H9 (cell line): ENCODE results near the gene NTNG2. TPM values are rescaled to one million over a fixed set of nuclear protein-coding genes. Genes with fewer than 3 reads are reported as not detected.

ENCODE experiments used
- DNase-seq: peaks from one replicate; pipeline ENCODE4 v3.0.0-alpha.2; 2017
- H2AFZ ChIP-seq: one replicate; pipeline ENCODE4 v1.6.1; 2013; ENCODE audit warnings: mild to moderate bottlenecking, low read length, control low read depth, moderate library complexity
- H2AK5ac ChIP-seq: 2 replicates; pipeline ENCODE4 v1.6.1; 2013; ENCODE audit warnings: low read length, control low read depth, mixed read lengths; ENCODE audit not compliant: insufficient read length
- H2BK120ac ChIP-seq: one replicate; pipeline ENCODE4 v1.6.1; 2013; ENCODE audit warnings: low read depth, mild to moderate bottlenecking, low read length, control low read depth, inconsistent platforms; ENCODE audit not compliant: poor library complexity, severe bottlenecking
- H2BK12ac ChIP-seq: 2 replicates; pipeline ENCODE4 v1.6.1; 2013; ENCODE audit warnings: low read length, control low read depth, mixed read lengths, low read depth; ENCODE audit not compliant: insufficient read length
- H2BK15ac ChIP-seq: 2 replicates; pipeline ENCODE4 v1.6.1; 2013; ENCODE audit warnings: low read depth, low read length, control low read depth
- H2BK20ac ChIP-seq: one replicate; pipeline ENCODE4 v1.6.1; 2013; ENCODE audit warnings: low read depth, mild to moderate bottlenecking, low read length, control low read depth, inconsistent platforms; ENCODE audit not compliant: poor library complexity, severe bottlenecking
- H2BK5ac ChIP-seq: 2 replicates; pipeline ENCODE4 v1.6.1; 2013; ENCODE audit warnings: low read length, control low read depth, mixed read lengths; ENCODE audit not compliant: insufficient read length
- H3K14ac ChIP-seq: 2 replicates; pipeline ENCODE4 v1.6.1; 2013; ENCODE audit warnings: low read length, control low read depth; ENCODE audit not compliant: insufficient read depth
- H3K18ac ChIP-seq: 2 replicates; pipeline ENCODE4 v1.6.1; 2013; ENCODE audit warnings: low read depth, mild to moderate bottlenecking, mixed read lengths, low read length, control low read depth; ENCODE audit not compliant: insufficient read length
- H3K23ac ChIP-seq: 2 replicates; pipeline ENCODE4 v1.6.1; 2013; ENCODE audit warnings: low read length, control low read depth, mixed read lengths, low read depth; ENCODE audit not compliant: insufficient read length
- H3K23me2 ChIP-seq: 2 replicates; pipeline ENCODE4 v1.6.1; 2013; ENCODE audit warnings: low read depth, mild to moderate bottlenecking, mixed read lengths, low read length, control low read depth; ENCODE audit not compliant: insufficient read length, poor library complexity, severe bottlenecking
- H3K27ac ChIP-seq: 2 replicates; pipeline ENCODE4 v1.5.1; 2013; ENCODE audit warnings: low read length, control low read depth, mixed read lengths, low read depth; ENCODE audit not compliant: insufficient read length
- H3K27me3 ChIP-seq: 2 replicates; pipeline ENCODE4 v1.6.1; 2013; ENCODE audit warnings: low read length, control low read depth, inconsistent platforms; ENCODE audit not compliant: insufficient read depth
- H3K4ac ChIP-seq: 2 replicates; pipeline ENCODE4 v1.6.1; 2013; ENCODE audit warnings: low read depth, mild to moderate bottlenecking, control low read depth, inconsistent platforms, low read length, moderate library complexity
- H3K4me1 ChIP-seq: 2 replicates; pipeline ENCODE4 v1.6.1; 2013; ENCODE audit warnings: low read length, control low read depth, inconsistent platforms; ENCODE audit not compliant: insufficient read depth
- H3K4me2 ChIP-seq: 2 replicates; pipeline ENCODE4 v1.6.1; 2013; ENCODE audit warnings: low read length, control low read depth, mixed read lengths; ENCODE audit not compliant: insufficient read length, insufficient read depth
- H3K56ac ChIP-seq: 2 replicates; pipeline ENCODE4 v1.6.1; 2013; ENCODE audit warnings: low read depth, mild to moderate bottlenecking, mixed read lengths, low read length, control low read depth; ENCODE audit not compliant: insufficient read length
- H3K79me1 ChIP-seq: 2 replicates; pipeline ENCODE4 v1.6.1; 2013; ENCODE audit warnings: low read depth, mild to moderate bottlenecking, moderate library complexity, low read length, control low read depth, inconsistent platforms; ENCODE audit not compliant: insufficient read depth, poor library complexity, severe bottlenecking
- H3K79me2 ChIP-seq: 2 replicates; pipeline ENCODE4 v1.6.1; 2013; ENCODE audit warnings: low read length, control low read depth, inconsistent platforms; ENCODE audit not compliant: insufficient read depth
- H3K9ac ChIP-seq: 2 replicates; pipeline ENCODE4 v1.6.1; 2013; ENCODE audit warnings: low read length, control low read depth, mixed read lengths; ENCODE audit not compliant: insufficient read length; ENCODE audit errors: extremely low read depth
- H3K9me3 ChIP-seq: one replicate; pipeline ENCODE4 v1.6.1; 2013; ENCODE audit warnings: low read depth, low read length, inconsistent platforms; ENCODE audit not compliant: control insufficient read depth
- H3T11ph ChIP-seq: one replicate; pipeline ENCODE4 v1.6.1; 2013; ENCODE audit warnings: mild to moderate bottlenecking, low read length, control low read depth, inconsistent platforms
- H4K20me1 ChIP-seq: one replicate; pipeline ENCODE4 v1.6.1; 2013; ENCODE audit not compliant: control insufficient read depth, insufficient read length, insufficient read depth
- H4K5ac ChIP-seq: 2 replicates; pipeline ENCODE4 v1.6.1; 2013; ENCODE audit warnings: low read depth, mild to moderate bottlenecking, mixed read lengths, low read length, control low read depth; ENCODE audit not compliant: insufficient read length
- H4K8ac ChIP-seq: replicated peaks from 2 replicates; pipeline ENCODE4 v1.6.1; 2013; ENCODE audit warnings: low read length, control low read depth, mixed read lengths, low read depth; ENCODE audit not compliant: insufficient read length
- H4K91ac ChIP-seq: 2 replicates; pipeline ENCODE4 v1.6.1; 2013; ENCODE audit warnings: low read depth, mild to moderate bottlenecking, moderate library complexity, mixed read lengths, low read length, control low read depth; ENCODE audit not compliant: insufficient read length
- H3K27ac Mint-ChIP-seq, 3 experiments: 2 replicates in 2 of 3; 3 replicates in 1 of 3; pipeline ENCODE4 v1.8.0; 2020 to 2021; ENCODE audit warnings: mixed read lengths in 3 of 3, mild to moderate bottlenecking in 1 of 3, moderate library complexity in 1 of 3
- H3K27me3 Mint-ChIP-seq: 2 replicates; pipeline ENCODE4 v1.8.0; 2021; ENCODE audit warnings: low read depth, mild to moderate bottlenecking, moderate library complexity, mixed read lengths
- H3K36me3 Mint-ChIP-seq, 3 experiments: 2 replicates in 2 of 3; 3 replicates in 1 of 3; pipeline ENCODE4 v1.8.0; 2020 to 2021; ENCODE audit warnings: low read depth in 3 of 3, mixed read lengths in 3 of 3; ENCODE audit not compliant: insufficient read depth in 1 of 3
- H3K4me1 Mint-ChIP-seq, 2 experiments: 2 replicates each; pipeline ENCODE4 v1.8.0; 2020; ENCODE audit warnings: mixed read lengths in 2 of 2
- H3K4me3 Mint-ChIP-seq, 2 experiments: 2 replicates in 1 of 2; 3 replicates in 1 of 2; pipeline ENCODE4 v1.8.0; 2020 to 2021; ENCODE audit warnings: mild to moderate bottlenecking in 2 of 2, mixed read lengths in 2 of 2, moderate library complexity in 1 of 2
- H3K9me3 Mint-ChIP-seq, 2 experiments: 2 replicates in 1 of 2; 3 replicates in 1 of 2; pipeline ENCODE4 v1.8.0; 2020; ENCODE audit warnings: mild to moderate bottlenecking in 2 of 2, mixed read lengths in 2 of 2, moderate library complexity in 1 of 2
- CTCF ChIP-seq: fragments of 200-600 bp; sonication (generic); conservative IDR thresholded peaks from 3 replicates; pipeline ENCODE4 v1.8.0; 2021; ENCODE audit warnings: antibody characterized with exemption, mild to moderate bottlenecking
- WGBS: extraction: QIAGEN DNeasy Blood & Tissue Kit; methylation state at CpG from one replicate; pipeline ENCODE4 v1.1.7; 2013; ENCODE audit warnings: missing lambda C conversion rate, low lambda C conversion rate, mixed read lengths; ENCODE audit not compliant: insufficient read length; ENCODE audit errors: extremely low coverage; 5-methylcytosine and 5-hydroxymethylcytosine counted together
- total RNA-seq: library from RNA; stranded (reverse); gene quantifications from 2 replicates; pipeline ENCODE4 v1.2.1, GENCODE V29; 2021

The NTNG2 gene
- total RNA-seq, 1 experiment from 2014 or later, result 0.52 TPM

GRCh38 chr9:132287256-132287760 is 125.5 kb downstream of the NTNG2 start:
- H2AFZ ChIP-seq, result no peak overlapping the region
- no peak overlapping the region for H3K9ac ChIP-seq
- no peak overlapping the region for H3K4me3 Mint-ChIP-seq
- no peak overlapping the region for H3K4ac ChIP-seq
- H3K18ac ChIP-seq, result no peak overlapping the region
- H4K8ac ChIP-seq, result no peak overlapping the region
- H2AK5ac ChIP-seq, result no peak overlapping the region
- H2BK15ac ChIP-seq, result no peak overlapping the region
- H3K27ac Mint-ChIP-seq, result no peak overlapping the region
- H3K23ac ChIP-seq, result no peak overlapping the region
- peaks cover 28 to 68% (median 48%) of the 10 kb centered on the region in 3 experiments; a peak in 6 of 7 replicates for H3K36me3 Mint-ChIP-seq
- H3K14ac ChIP-seq, result no peak overlapping the region
- no peaks in the 10 kb centered on the region for H3K9me3 Mint-ChIP-seq
- no peaks in the 10 kb centered on the region for H3K4me1 ChIP-seq
- no peak for DNase-seq
- no peak overlapping the region for H2BK20ac ChIP-seq
- H3K79me1 ChIP-seq, result no peaks in the 10 kb centered on the region
- H4K20me1 ChIP-seq, result no peaks in the 10 kb centered on the region
- no peak for TF ChIP-seq CTCF
- no peak overlapping the region for H2BK12ac ChIP-seq
- no peaks in the 10 kb centered on the region; the same call in 1 of the 2 replicates for H3K27me3 Mint-ChIP-seq
- no peak overlapping the region for H4K91ac ChIP-seq
- H3K9me3 ChIP-seq, result no peaks in the 10 kb centered on the region
- H3K79me2 ChIP-seq, result no peaks in the 10 kb centered on the region
- no peak overlapping the region for H4K5ac ChIP-seq
- no CpG with 5 or more reads among the region's 3 CpGs for WGBS
- H3K4me1 Mint-ChIP-seq, result no peaks in the 10 kb centered on the region
- no peak overlapping the region for H2BK120ac ChIP-seq
- H3K27me3 ChIP-seq, result no peaks in the 10 kb centered on the region
- H2BK5ac ChIP-seq, result no peak overlapping the region
- H3K56ac ChIP-seq, result no peak overlapping the region
- no peak overlapping the region for H3K4me2 ChIP-seq
- H3K27ac ChIP-seq, result no peak overlapping the region
- no peak overlapping the region for H3T11ph ChIP-seq
- no peaks in the 10 kb centered on the region for H3K23me2 ChIP-seq
